Skin epidermis (tissue), 12 donors: ENCODE results near the gene SHROOM3.
"Not testable (repeated sequence)": the region's sequence is repeated elsewhere in the genome, so short reads cannot be mapped to it uniquely, and the experiment has no call there.

Source experiments
- H3K27ac ChIP-seq, 21 experiments: fragments of 200-600 bp; sonication (generic) in 11 of 21; one replicate each; pipeline ENCODE4 v1.5.0; 2020; ENCODE audit warnings: mild to moderate bottlenecking in 3 of 21, inconsistent platforms in 2 of 21, moderate library complexity in 2 of 21
- H3K4me3 ChIP-seq, 7 experiments: fragments of 200-600 bp; sonication (generic) in 2 of 7; one replicate each; pipeline ENCODE4 v1.5.0; 2020; ENCODE audit warnings: inconsistent platforms in 2 of 7, mild to moderate bottlenecking in 2 of 7, moderate library complexity in 1 of 7

SHROOM3 gene

GRCh38 chr4:76442807-76443206, 7.8 kb downstream of the SHROOM3 start:
- H3K4me3 ChIP-seq, result no peak overlapping the region
- no peak overlapping the region for H3K27ac ChIP-seq

GRCh38 chr4:76443376-76443775, 8.3 kb downstream of the SHROOM3 start:
- no peak overlapping the region for H3K4me3 ChIP-seq
- no peak overlapping the region for H3K27ac ChIP-seq

- no peak overlapping the region for H3K4me3 ChIP-seq
These were observed 10.9 kb downstream of the SHROOM3 start for GRCh38 chr4:76445911-76446310.

GRCh38 chr4:76447393-76447851, 12.4 kb downstream of the SHROOM3 start:
- Histone ChIP-seq H3K27ac (peak overlapping the region in 1 of 21 experiments; percentile 7), H3K4me3 (no peak overlapping the region)

More at GRCh38 chr4:76445911-76446310, 10.9 kb downstream of the SHROOM3 start:
- no peak overlapping the region for H3K27ac ChIP-seq

- Histone ChIP-seq H3K27ac (peak overlapping the region in 1 of 21 experiments; percentile 25), H3K4me3 (no peak overlapping the region)
These were observed 13.2 kb downstream of the SHROOM3 start for GRCh38 chr4:76448211-76448610.

GRCh38 chr4:76449362-76449767, 14.3 kb downstream of the SHROOM3 start:
- peak overlapping the region in 1 of 21 experiments; percentile 44 for H3K27ac ChIP-seq
- H3K4me3 ChIP-seq, result no peak overlapping the region

- no peak overlapping the region for H3K4me3 ChIP-seq
- peak overlapping the region in 1 of 21 experiments; percentile 44 for H3K27ac ChIP-seq
These were observed 14.8 kb downstream of the SHROOM3 start for GRCh38 chr4:76449833-76450232.

GRCh38 chr4:76453232-76453631, 18.2 kb downstream of the SHROOM3 start:
- H3K4me3 ChIP-seq, result no peak overlapping the region
- no peak overlapping the region for H3K27ac ChIP-seq

- H3K4me3 ChIP-seq, H3K27ac ChIP-seq: not testable (repeated sequence)
These were observed 19.0 kb downstream of the SHROOM3 start for GRCh38 chr4:76454073-76454472.

- Histone ChIP-seq H3K4me3 (no peak overlapping the region), H3K27ac (no peak overlapping the region)
These were observed 22.9 kb downstream of the SHROOM3 start for GRCh38 chr4:76457885-76458284.

GRCh38 chr4:76458297-76458696, 23.3 kb downstream of the SHROOM3 start:
- Histone ChIP-seq H3K27ac (no peak overlapping the region), H3K4me3 (no peak overlapping the region)

GRCh38 chr4:76458825-76459224, 23.8 kb downstream of the SHROOM3 start:
- Histone ChIP-seq H3K27ac (no peak overlapping the region), H3K4me3 (no peak overlapping the region)

GRCh38 chr4:76459291-76459723, 24.3 kb downstream of the SHROOM3 start:
- Histone ChIP-seq H3K4me3 (no peak overlapping the region), H3K27ac (no peak overlapping the region)

- no peak overlapping the region for H3K27ac ChIP-seq
- H3K4me3 ChIP-seq, result no peak overlapping the region
These were observed 28.5 kb downstream of the SHROOM3 start for GRCh38 chr4:76463568-76463967.

GRCh38 chr4:76470064-76470463, 35.0 kb downstream of the SHROOM3 start:
- Histone ChIP-seq H3K4me3 (no peak overlapping the region), H3K27ac (no peak overlapping the region)

- H3K4me3 ChIP-seq, result no peak overlapping the region
- H3K27ac ChIP-seq, result no peak overlapping the region
These were observed 35.5 kb downstream of the SHROOM3 start for GRCh38 chr4:76470532-76470931.

- Histone ChIP-seq H3K27ac (no peak overlapping the region), H3K4me3 (no peak overlapping the region)
These were observed 41.5 kb downstream of the SHROOM3 start for GRCh38 chr4:76476571-76476970.

GRCh38 chr4:76484654-76485053, 49.6 kb downstream of the SHROOM3 start:
- Histone ChIP-seq H3K27ac (no peak overlapping the region), H3K4me3 (no peak overlapping the region)

GRCh38 chr4:76485450-76485849, 50.4 kb downstream of the SHROOM3 start:
- H3K4me3 ChIP-seq, result no peak overlapping the region
- H3K27ac ChIP-seq, result no peak overlapping the region

- no peak overlapping the region for H3K27ac ChIP-seq
These were observed 51.7 kb downstream of the SHROOM3 start for GRCh38 chr4:76486588-76487276.

GRCh38 chr4:76487621-76488020, 52.6 kb downstream of the SHROOM3 start:
- H3K27ac ChIP-seq, result no peak overlapping the region

More at GRCh38 chr4:76486588-76487276, 51.7 kb downstream of the SHROOM3 start:
- no peak overlapping the region for H3K4me3 ChIP-seq

GRCh38 chr4:76488455-76488854, 53.4 kb downstream of the SHROOM3 start:
- Histone ChIP-seq H3K4me3 (no peak overlapping the region), H3K27ac (no peak overlapping the region)

More at GRCh38 chr4:76487621-76488020, 52.6 kb downstream of the SHROOM3 start:
- H3K4me3 ChIP-seq, result no peak overlapping the region
